GM18508 (cell line): Measurements from ENCODE around the gene MAN1B1.

ENCODE experiments used
- ATAC-seq: cut with Tn5 transposase; IDR thresholded peaks from one replicate; pipeline ENCODE4 v1.9.1; 2021; ENCODE audit warnings: moderate number of reproducible peaks; ENCODE audit not compliant: insufficient read depth, unreplicated experiment

The MAN1B1 gene

GRCh38 chr9:137158625-137159024, 71.8 kb downstream of the MAN1B1 start:
- no peak for ATAC-seq
